ENCODE measurements around the gene LTF.
"Not testable (repeated sequence)": the region's sequence is repeated elsewhere in the genome, so short reads cannot be mapped to it uniquely, and the experiment has no call there.

LTF gene

DNA sequence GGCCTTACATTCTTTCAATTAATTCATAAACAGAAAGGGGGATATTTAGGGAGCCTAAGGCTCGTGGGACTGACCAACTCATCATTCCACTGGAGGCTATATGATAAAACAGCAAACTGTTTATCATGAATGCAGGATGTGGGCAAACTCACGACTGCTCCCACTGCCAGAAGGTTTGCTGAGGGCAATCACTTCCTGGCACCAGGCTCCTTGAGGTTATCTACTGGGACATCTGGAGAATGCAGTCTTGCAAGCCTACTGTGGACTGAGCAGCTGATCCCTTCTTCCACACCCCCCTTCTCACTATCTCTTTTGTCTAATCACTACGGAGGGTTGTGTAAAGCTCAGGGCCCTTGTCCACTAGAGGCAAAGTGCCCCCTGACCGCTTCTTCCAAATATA lies 31.6 kb downstream of the LTF start:
- H4K91ac ChIP-seq (ENCODE audit: low read depth, low read length, poor library complexity); H4K8ac ChIP-seq (ENCODE audit: low read depth, low read length); H3K4me2 ChIP-seq (ENCODE audit: insufficient read depth, low read length, poor library complexity, severe bottlenecking); H3K14ac ChIP-seq (ENCODE audit: low read length); H2AFZ ChIP-seq (ENCODE audit: low read length); H3K4ac ChIP-seq (ENCODE audit: low read length); H3K79me1 ChIP-seq (ENCODE audit: low read depth, low read length); H2AK5ac ChIP-seq (ENCODE audit: low read depth, low read length); H3K9me3 ChIP-seq (replicated peaks in 1 of 2; ENCODE audit: control insufficient read depth in 2 of 2, insufficient read depth in 1 of 2, low read depth in 1 of 2, low read length in 2 of 2); H2BK15ac ChIP-seq (ENCODE audit: low read length); H3K27me3 ChIP-seq (ENCODE audit: control insufficient read depth in 3 of 3, insufficient read depth in 3 of 3, low read depth in 1 of 3, low read length in 3 of 3); H3K18ac ChIP-seq (ENCODE audit: low read length); H3K23ac ChIP-seq (ENCODE audit: low read depth, low read length, poor library complexity); H2BK5ac ChIP-seq (ENCODE audit: low read length); H2BK12ac ChIP-seq (ENCODE audit: low read length); H2BK120ac ChIP-seq (ENCODE audit: low read depth, low read length); H3K27ac ChIP-seq (replicated peaks; ENCODE audit: low read length); H3K4me1 ChIP-seq (ENCODE audit: control insufficient read depth in 2 of 2, insufficient read depth in 1 of 2, low read depth in 1 of 2, low read length in 2 of 2); DNase-seq (ENCODE audit: low spot score); H3K4me3 ChIP-seq (ENCODE audit: low read length in 2 of 2); H3K9ac ChIP-seq (ENCODE audit: low read depth, low read length, poor library complexity); H3K36me3 ChIP-seq (replicated peaks in 1 of 2; ENCODE audit: control insufficient read depth in 2 of 2, insufficient read depth in 2 of 2, low read length in 2 of 2): not testable (repeated sequence)
- no CpG with 5 or more reads among the region's 4 CpGs for WGBS, 2 donors (ENCODE audit: extremely low coverage in 2 of 2, insufficient read length in 2 of 2, insufficient replicate concordance in 1 of 2)

GRCh38 chr3:46431905-46432304 lies 32.8 kb downstream of the LTF start:
- H3K27ac ChIP-seq (replicated peaks; ENCODE audit: low read length); H3K9me3 ChIP-seq (replicated peaks in 1 of 2; ENCODE audit: control insufficient read depth in 2 of 2, insufficient read depth in 1 of 2, low read depth in 1 of 2, low read length in 2 of 2); H3K4me3 ChIP-seq (ENCODE audit: low read length in 2 of 2); H3K14ac ChIP-seq (ENCODE audit: low read length); H3K9ac ChIP-seq (ENCODE audit: low read depth, low read length, poor library complexity); H4K91ac ChIP-seq (ENCODE audit: low read depth, low read length, poor library complexity); H3K23ac ChIP-seq (ENCODE audit: low read depth, low read length, poor library complexity); H2BK12ac ChIP-seq (ENCODE audit: low read length); H2BK120ac ChIP-seq (ENCODE audit: low read depth, low read length); H2BK15ac ChIP-seq (ENCODE audit: low read length); H3K27me3 ChIP-seq (ENCODE audit: control insufficient read depth in 3 of 3, insufficient read depth in 3 of 3, low read depth in 1 of 3, low read length in 3 of 3); H3K36me3 ChIP-seq (replicated peaks in 1 of 2; ENCODE audit: control insufficient read depth in 2 of 2, insufficient read depth in 2 of 2, low read length in 2 of 2); H3K79me1 ChIP-seq (ENCODE audit: low read depth, low read length); H3K18ac ChIP-seq (ENCODE audit: low read length); H2AK5ac ChIP-seq (ENCODE audit: low read depth, low read length); H2BK5ac ChIP-seq (ENCODE audit: low read length); H3K4me2 ChIP-seq (ENCODE audit: insufficient read depth, low read length, poor library complexity, severe bottlenecking); H4K8ac ChIP-seq (ENCODE audit: low read depth, low read length); H3K4me1 ChIP-seq (ENCODE audit: control insufficient read depth in 2 of 2, insufficient read depth in 1 of 2, low read depth in 1 of 2, low read length in 2 of 2); DNase-seq (ENCODE audit: low spot score); H2AFZ ChIP-seq (ENCODE audit: low read length); H3K4ac ChIP-seq (ENCODE audit: low read length): not testable (repeated sequence)
- no CpG with 5 or more reads among the region's 5 CpGs for WGBS, 2 donors (ENCODE audit: extremely low coverage in 2 of 2, insufficient read length in 2 of 2, insufficient replicate concordance in 1 of 2)

DNA sequence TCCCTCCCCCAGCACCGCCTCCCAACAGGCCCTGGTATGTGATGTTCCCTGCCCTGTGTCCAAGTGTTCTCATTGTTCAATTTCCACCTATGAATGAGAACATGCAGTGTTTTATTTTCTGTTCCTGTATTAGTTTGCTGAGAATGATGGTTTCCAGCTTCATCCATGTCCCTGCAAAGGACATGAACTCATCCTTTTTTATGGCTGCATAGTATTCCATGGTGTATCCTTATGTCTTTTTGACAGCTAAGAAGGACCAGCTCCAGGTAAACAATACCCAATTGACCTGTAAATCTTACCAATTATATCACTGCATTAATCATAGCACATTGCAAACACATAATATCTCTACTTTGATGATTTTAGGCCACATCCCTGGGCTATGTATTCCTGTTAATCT lies 33.8 kb downstream of the LTF start:
- H3K14ac ChIP-seq (ENCODE audit: low read length); H3K4me1 ChIP-seq (ENCODE audit: control insufficient read depth in 2 of 2, insufficient read depth in 1 of 2, low read depth in 1 of 2, low read length in 2 of 2); H2AK5ac ChIP-seq (ENCODE audit: low read depth, low read length); H3K9ac ChIP-seq (ENCODE audit: low read depth, low read length, poor library complexity); H3K79me1 ChIP-seq (ENCODE audit: low read depth, low read length); H2AFZ ChIP-seq (ENCODE audit: low read length); H4K91ac ChIP-seq (ENCODE audit: low read depth, low read length, poor library complexity); H2BK120ac ChIP-seq (ENCODE audit: low read depth, low read length); H3K27ac ChIP-seq (replicated peaks; ENCODE audit: low read length); H2BK15ac ChIP-seq (ENCODE audit: low read length); H3K9me3 ChIP-seq (replicated peaks in 1 of 2; ENCODE audit: control insufficient read depth in 2 of 2, insufficient read depth in 1 of 2, low read depth in 1 of 2, low read length in 2 of 2); H3K4me2 ChIP-seq (ENCODE audit: insufficient read depth, low read length, poor library complexity, severe bottlenecking); H3K27me3 ChIP-seq (ENCODE audit: control insufficient read depth in 3 of 3, insufficient read depth in 3 of 3, low read depth in 1 of 3, low read length in 3 of 3); H4K8ac ChIP-seq (ENCODE audit: low read depth, low read length); H2BK5ac ChIP-seq (ENCODE audit: low read length); H3K4ac ChIP-seq (ENCODE audit: low read length); DNase-seq (ENCODE audit: low spot score); H3K4me3 ChIP-seq (ENCODE audit: low read length in 2 of 2); H3K18ac ChIP-seq (ENCODE audit: low read length); H3K36me3 ChIP-seq (replicated peaks in 1 of 2; ENCODE audit: control insufficient read depth in 2 of 2, insufficient read depth in 2 of 2, low read length in 2 of 2); H3K23ac ChIP-seq (ENCODE audit: low read depth, low read length, poor library complexity); H2BK12ac ChIP-seq (ENCODE audit: low read length): not testable (repeated sequence)
- WGBS, 2 donors (ENCODE audit: extremely low coverage in 2 of 2, insufficient read length in 2 of 2, insufficient replicate concordance in 1 of 2): no CpG with 5 or more reads among the region's 1 CpG

DNA sequence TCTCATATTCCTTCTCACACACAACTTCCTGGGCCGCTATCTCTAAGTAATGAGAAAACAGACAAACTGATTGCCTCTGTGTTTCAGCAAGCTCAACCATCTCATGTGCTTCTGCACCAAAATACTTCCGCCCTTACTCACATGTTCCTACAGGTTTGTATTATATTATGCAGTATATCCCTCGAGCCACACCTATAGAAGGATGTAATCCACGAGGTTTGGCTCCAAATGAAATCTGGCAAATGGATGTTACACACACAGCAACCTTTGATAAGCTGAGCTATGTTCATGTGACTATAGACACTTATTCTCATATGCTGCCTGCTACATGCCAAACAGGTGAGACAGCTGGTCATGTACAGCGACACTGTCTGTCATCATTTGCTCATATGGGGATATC lies 35.0 kb downstream of the LTF start:
- Histone ChIP-seq H2BK15ac (ENCODE audit: low read length) (no peak overlapping the region), H3K36me3 (replicated peaks in 1 of 2; ENCODE audit: control insufficient read depth in 2 of 2, insufficient read depth in 2 of 2, low read length in 2 of 2) (no peaks in the 10 kb centered on the region), H3K4me1 (ENCODE audit: control insufficient read depth in 2 of 2, insufficient read depth in 1 of 2, low read depth in 1 of 2, low read length in 2 of 2) (no peaks in the 10 kb centered on the region), H4K8ac (ENCODE audit: low read depth, low read length) (no peak overlapping the region), H3K23ac (ENCODE audit: low read depth, low read length, poor library complexity) (no peak overlapping the region), H3K18ac (ENCODE audit: low read length) (no peak overlapping the region), H3K79me1 (ENCODE audit: low read depth, low read length) (no peaks in the 10 kb centered on the region), H3K9ac (ENCODE audit: low read depth, low read length, poor library complexity) (no peak overlapping the region), H2BK5ac (ENCODE audit: low read length) (no peak overlapping the region), H3K4me2 (ENCODE audit: insufficient read depth, low read length, poor library complexity, severe bottlenecking) (no peak overlapping the region), H3K9me3 (replicated peaks in 1 of 2; ENCODE audit: control insufficient read depth in 2 of 2, insufficient read depth in 1 of 2, low read depth in 1 of 2, low read length in 2 of 2) (peaks cover 0 to 1% of the 10 kb centered on the region in 2 donors), H2AK5ac (ENCODE audit: low read depth, low read length) (no peak overlapping the region), H3K4me3 (ENCODE audit: low read length in 2 of 2) (no peak overlapping the region), H3K4ac (ENCODE audit: low read length) (no peak overlapping the region), H4K91ac (ENCODE audit: low read depth, low read length, poor library complexity) (no peak overlapping the region), H3K27me3 (ENCODE audit: control insufficient read depth in 3 of 3, insufficient read depth in 3 of 3, low read depth in 1 of 3, low read length in 3 of 3) (no peaks in the 10 kb centered on the region), H3K14ac (ENCODE audit: low read length) (no peak overlapping the region), H2BK120ac (ENCODE audit: low read depth, low read length) (no peak overlapping the region), H3K27ac (replicated peaks; ENCODE audit: low read length) (no peak overlapping the region), H2BK12ac (ENCODE audit: low read length) (no peak overlapping the region), H2AFZ (ENCODE audit: low read length) (no peak overlapping the region)
- DNase-seq (ENCODE audit: low spot score): no peak
- no CpG with 5 or more reads among the region's 5 CpGs for WGBS, 2 donors (ENCODE audit: extremely low coverage in 2 of 2, insufficient read length in 2 of 2, insufficient replicate concordance in 1 of 2)

All from neuronal stem cell (in vitro differentiated cells).